ENCODE measurements around the gene OTOA.

GRCh38 chr16:21666772-21667171 lies 3.0 kb downstream of the OTOA start:
- TF ChIP-seq CTCF (IDR thresholded peaks at IDR 0.05) (no peak), POLR2AphosphoS5 (IDR thresholded peaks at IDR 0.05) (no peak), POLR2A (IDR thresholded peaks at IDR 0.05) (no peak)
